Mesendoderm (in vitro differentiated cells): Measurements from ENCODE around the gene CPT1C.

Experiments
- DNase-seq: peaks from one replicate; pipeline ENCODE4 v3.0.0; 2013
- H2AK5ac ChIP-seq: 2 replicates; pipeline ENCODE4 v1.6.1; 2013; ENCODE audit warnings: low read length, inconsistent platforms
- H2BK120ac ChIP-seq: 2 replicates; pipeline ENCODE4 v1.6.1; 2013; ENCODE audit warnings: low read depth, mild to moderate bottlenecking, low read length, moderate library complexity, mixed read lengths
- H2BK15ac ChIP-seq: replicated peaks from 2 replicates; pipeline ENCODE4 v1.6.1; 2013; ENCODE audit warnings: low read depth, mild to moderate bottlenecking, moderate library complexity
- H2BK5ac ChIP-seq: 2 replicates; pipeline ENCODE4 v1.6.1; 2013; ENCODE audit warnings: low read length, inconsistent platforms
- H3K18ac ChIP-seq: 2 replicates; pipeline ENCODE4 v1.6.1; 2013; ENCODE audit warnings: mild to moderate bottlenecking, low read length, mixed read lengths
- H3K23ac ChIP-seq: one replicate; pipeline ENCODE4 v1.6.1; 2013; ENCODE audit warnings: low read length
- H3K27ac ChIP-seq: 2 replicates; pipeline ENCODE4 v1.5.1; 2013; ENCODE audit warnings: low read depth, mild to moderate bottlenecking, inconsistent platforms, low read length, moderate library complexity
- H3K27me3 ChIP-seq: 2 replicates; pipeline ENCODE4 v1.6.1; 2013; ENCODE audit warnings: low read length, control low read depth, mild to moderate bottlenecking, inconsistent platforms; ENCODE audit not compliant: insufficient read depth, poor library complexity
- H3K36me3 ChIP-seq: 2 replicates; pipeline ENCODE4 v1.6.1; 2013; ENCODE audit warnings: low read length, inconsistent platforms; ENCODE audit not compliant: control insufficient read depth, insufficient read depth
- H3K4ac ChIP-seq: one replicate; pipeline ENCODE4 v1.6.1; 2013; ENCODE audit warnings: low read depth, mild to moderate bottlenecking, low read length, moderate library complexity
- H3K4me1 ChIP-seq: 2 replicates; pipeline ENCODE4 v1.6.1; 2013; ENCODE audit warnings: low read depth, low read length, inconsistent platforms; ENCODE audit not compliant: control insufficient read depth
- H3K4me2 ChIP-seq: 2 replicates; pipeline ENCODE4 v1.6.1; 2013; ENCODE audit warnings: low read length
- H3K4me3 ChIP-seq: 2 replicates; pipeline ENCODE4 v1.5.1; 2013; ENCODE audit warnings: mild to moderate bottlenecking, low read length
- H3K56ac ChIP-seq: one replicate; pipeline ENCODE4 v1.6.1; 2013; ENCODE audit warnings: low read length
- H3K79me1 ChIP-seq: 2 replicates; pipeline ENCODE4 v1.6.1; 2013; ENCODE audit warnings: low read length, inconsistent platforms
- H3K79me2 ChIP-seq: 2 replicates; pipeline ENCODE4 v1.6.1; 2013; ENCODE audit warnings: mild to moderate bottlenecking, low read length; ENCODE audit not compliant: control insufficient read depth, insufficient read depth
- H3K9ac ChIP-seq: 2 replicates; pipeline ENCODE4 v1.6.1; 2013; ENCODE audit warnings: low read length, inconsistent platforms
- H4K5ac ChIP-seq: one replicate; pipeline ENCODE4 v1.6.1; 2013; ENCODE audit warnings: low read length
- H4K8ac ChIP-seq: one replicate; pipeline ENCODE4 v1.6.1; 2013; ENCODE audit warnings: low read depth, mild to moderate bottlenecking, control low read depth, low read length, moderate library complexity
- WGBS: extraction: QIAGEN DNeasy Blood & Tissue Kit; methylation state at CpG from one replicate; pipeline ENCODE4 v1.1.7; 2013; ENCODE audit warnings: low lambda C conversion rate, missing lambda C conversion rate; ENCODE audit not compliant: insufficient coverage; ENCODE audit errors: extremely low coverage; 5-methylcytosine and 5-hydroxymethylcytosine counted together

CPT1C gene

DNA sequence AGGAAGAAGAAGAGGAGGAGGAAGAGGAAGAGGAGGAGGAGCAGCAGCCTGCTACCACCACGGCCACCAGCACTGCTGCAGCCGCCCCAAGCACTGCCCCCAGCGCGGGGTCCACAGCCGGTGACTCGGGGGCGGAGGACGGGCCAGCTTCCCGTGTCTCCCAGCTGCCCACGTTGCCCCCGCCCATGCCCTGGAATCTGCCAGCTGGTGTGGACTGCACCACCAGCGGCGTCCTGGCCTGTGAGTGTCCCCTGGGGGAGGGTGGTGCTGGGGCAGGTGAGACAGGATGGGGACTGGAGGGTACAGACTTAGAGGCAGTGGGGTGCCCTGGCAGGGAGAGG lies 37.5 kb upstream of the CPT1C start:
- H3K79me2 ChIP-seq, result peaks cover 2% of the 10 kb centered on the region
- H3K4me2 ChIP-seq, result no peak overlapping the region
- WGBS, result no CpG with 5 or more reads among the region's 13 CpGs
- no peak overlapping the region for H2AK5ac ChIP-seq
- peaks cover 16% of the 10 kb centered on the region for H3K36me3 ChIP-seq
- H3K27ac ChIP-seq, result no peak overlapping the region
- H2BK5ac ChIP-seq, result no peak overlapping the region
- no peak overlapping the region for H2BK15ac ChIP-seq
- no peak overlapping the region for H4K8ac ChIP-seq
- H2BK120ac ChIP-seq, result no peak overlapping the region
- no peak overlapping the region for H3K56ac ChIP-seq
- DNase-seq, result no peak
- no peak overlapping the region for H3K4ac ChIP-seq
- no peak overlapping the region for H3K4me3 ChIP-seq
- H4K5ac ChIP-seq, result no peak overlapping the region
- H3K9ac ChIP-seq, result no peak overlapping the region
- H3K27me3 ChIP-seq, result no peaks in the 10 kb centered on the region
- H3K79me1 ChIP-seq, result peaks cover 5% of the 10 kb centered on the region
- no peak overlapping the region for H3K18ac ChIP-seq
- H3K23ac ChIP-seq, result no peak overlapping the region
- no peaks in the 10 kb centered on the region for H3K4me1 ChIP-seq

DNA sequence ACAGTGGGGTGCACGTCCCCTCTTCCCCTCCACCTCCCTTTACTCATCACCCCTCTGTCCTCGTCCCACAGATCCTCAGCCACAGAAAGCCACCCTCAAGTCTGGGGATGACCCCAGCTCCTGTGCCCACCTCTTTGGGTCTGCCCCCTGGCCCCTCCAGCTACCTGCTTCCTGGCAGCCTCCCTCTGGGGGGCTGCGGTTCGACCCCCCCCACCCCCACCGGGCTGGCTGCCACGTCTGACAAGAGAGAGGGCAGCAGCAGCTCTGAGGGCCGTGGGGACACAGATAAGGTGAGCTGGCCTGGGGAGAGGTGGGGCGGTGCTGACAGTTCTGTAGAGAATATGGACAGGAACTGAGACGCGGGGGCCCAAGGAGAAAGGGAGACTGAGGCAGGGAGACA lies 36.3 kb upstream of the CPT1C start:
- no peak overlapping the region for H4K5ac ChIP-seq
- no peak overlapping the region for H2BK15ac ChIP-seq
- WGBS, result no CpG with 5 or more reads among the region's 10 CpGs
- no peak overlapping the region for H3K56ac ChIP-seq
- no peaks in the 10 kb centered on the region for H3K27me3 ChIP-seq
- no peak overlapping the region for H4K8ac ChIP-seq
- no peak overlapping the region for H2BK5ac ChIP-seq
- H2AK5ac ChIP-seq, result no peak overlapping the region
- no peak overlapping the region for H3K4ac ChIP-seq
- no peaks in the 10 kb centered on the region for H3K79me2 ChIP-seq
- H3K9ac ChIP-seq, result no peak overlapping the region
- no peak overlapping the region for H3K23ac ChIP-seq
- H3K4me1 ChIP-seq, result no peaks in the 10 kb centered on the region
- peaks cover 3% of the 10 kb centered on the region for H3K79me1 ChIP-seq
- H3K4me2 ChIP-seq, result no peak overlapping the region
- no peak overlapping the region for H2BK120ac ChIP-seq
- no peak overlapping the region for H3K27ac ChIP-seq
- peaks cover 21% of the 10 kb centered on the region for H3K36me3 ChIP-seq
- no peak overlapping the region for H3K18ac ChIP-seq
- no peak overlapping the region for H3K4me3 ChIP-seq
- DNase-seq, result no peak

DNA sequence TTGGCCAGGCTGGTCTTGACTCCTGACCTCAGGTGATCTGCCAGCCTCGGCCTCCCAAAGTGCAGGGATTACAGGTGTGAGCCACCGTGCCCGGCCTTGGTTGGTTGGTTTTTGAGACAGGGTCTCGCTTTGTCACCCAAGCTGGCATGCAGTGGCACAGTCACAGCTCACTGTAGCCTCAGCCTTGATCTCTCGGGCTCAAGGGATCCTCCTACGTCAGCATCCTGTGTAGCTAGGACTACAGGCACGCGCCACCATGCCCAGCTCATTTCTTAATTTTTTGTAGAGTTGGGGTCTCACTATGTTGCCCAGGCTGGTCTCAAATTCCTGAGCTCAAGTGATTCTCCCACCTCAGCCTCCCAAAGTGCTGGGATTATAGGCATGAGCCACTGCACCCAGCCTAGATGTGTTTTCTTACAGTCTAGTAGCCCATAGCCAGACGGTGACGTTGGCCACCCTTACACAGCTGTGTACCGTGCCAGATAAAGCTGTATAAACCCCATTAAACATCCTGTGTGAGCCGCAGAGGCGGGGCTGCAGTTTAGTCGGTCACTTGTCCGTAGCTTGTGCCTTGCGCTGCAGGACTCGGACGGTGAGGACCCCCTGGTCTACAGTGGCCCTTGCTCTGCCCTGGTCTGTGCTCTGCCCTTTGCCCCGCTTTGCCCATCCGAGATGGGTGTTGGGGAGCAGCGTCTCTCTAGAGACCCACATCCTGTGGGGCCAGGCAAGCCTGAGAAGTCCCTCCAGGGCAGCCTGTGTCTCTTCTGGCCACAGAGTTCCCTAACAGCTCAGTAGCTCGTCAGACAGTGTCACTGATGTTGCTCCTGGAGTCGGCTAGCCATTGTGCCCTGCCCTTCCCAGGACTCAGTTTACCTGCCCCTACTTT lies 35.1 kb upstream of the CPT1C start:
- Histone ChIP-seq H3K56ac (no peak overlapping the region), H2BK15ac (no peak overlapping the region), H4K5ac (no peak overlapping the region), H3K9ac (no peak overlapping the region), H3K27ac (no peak overlapping the region), H3K36me3 (peaks cover 21% of the 10 kb centered on the region), H3K4ac (no peak overlapping the region), H3K4me3 (no peak overlapping the region), H3K27me3 (no peaks in the 10 kb centered on the region), H2BK5ac (no peak overlapping the region), H3K4me2 (no peak overlapping the region), H4K8ac (no peak overlapping the region), H3K18ac (no peak overlapping the region), H3K79me2 (no peaks in the 10 kb centered on the region), H2AK5ac (no peak overlapping the region), H3K4me1 (no peaks in the 10 kb centered on the region), H3K79me1 (peaks cover 1% of the 10 kb centered on the region), H2BK120ac (no peak overlapping the region), H3K23ac (no peak overlapping the region)
- DNase-seq, result no peak
- no CpG with 5 or more reads among the region's 23 CpGs for WGBS

DNA sequence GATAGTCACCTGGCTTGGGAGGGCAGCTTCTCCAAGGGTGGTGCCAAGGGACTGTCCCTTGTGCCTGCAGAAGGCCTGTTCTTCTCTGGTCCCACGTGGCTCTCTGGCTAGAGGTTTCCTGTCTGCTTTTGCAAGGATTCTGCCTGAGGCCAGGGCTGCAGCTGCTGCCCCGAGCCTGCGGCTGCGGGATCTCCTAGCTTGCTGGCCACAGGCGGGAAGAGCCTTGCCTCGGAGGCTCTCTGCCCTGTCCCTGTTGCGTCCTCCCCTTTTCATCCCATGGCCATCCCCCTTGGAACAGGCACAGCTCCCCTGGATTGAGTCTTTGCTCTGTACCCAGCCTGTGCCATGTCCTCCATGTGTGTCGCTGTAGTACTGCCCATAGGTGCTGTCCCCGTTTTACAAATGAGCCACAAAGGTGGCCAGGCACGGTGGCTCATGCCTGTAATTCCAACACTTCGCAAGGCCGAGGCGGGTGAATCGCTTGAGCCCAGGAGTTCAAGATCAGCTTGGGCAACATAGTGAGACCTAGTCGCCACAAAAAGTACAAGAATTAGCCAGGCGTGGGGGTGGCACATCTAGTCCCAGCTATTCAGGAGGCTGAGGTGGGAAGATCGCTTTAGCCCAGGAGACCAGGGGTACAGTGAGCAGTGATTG lies 34.3 kb upstream of the CPT1C start:
- peaks cover 1% of the 10 kb centered on the region for H3K79me1 ChIP-seq
- no peaks in the 10 kb centered on the region for H3K79me2 ChIP-seq
- no peak overlapping the region for H3K4ac ChIP-seq
- H3K4me2 ChIP-seq, result no peak overlapping the region
- H3K56ac ChIP-seq, result no peak overlapping the region
- H3K18ac ChIP-seq, result no peak overlapping the region
- no peak for DNase-seq
- H3K36me3 ChIP-seq, result peaks cover 24% of the 10 kb centered on the region
- no peak overlapping the region for H3K9ac ChIP-seq
- no peaks in the 10 kb centered on the region for H3K27me3 ChIP-seq
- H2BK120ac ChIP-seq, result no peak overlapping the region
- no peaks in the 10 kb centered on the region for H3K4me1 ChIP-seq
- no peak overlapping the region for H3K27ac ChIP-seq
- no CpG with 5 or more reads among the region's 17 CpGs for WGBS
- H3K23ac ChIP-seq, result no peak overlapping the region
- H2AK5ac ChIP-seq, result no peak overlapping the region
- H4K8ac ChIP-seq, result no peak overlapping the region
- H4K5ac ChIP-seq, result no peak overlapping the region
- no peak overlapping the region for H2BK5ac ChIP-seq
- H2BK15ac ChIP-seq, result no peak overlapping the region
- H3K4me3 ChIP-seq, result no peak overlapping the region

GRCh38 chr19:49657493-49658138 lies 33.3 kb upstream of the CPT1C start:
- Histone ChIP-seq H3K9ac (no peak overlapping the region), H3K18ac (no peak overlapping the region), H3K4me1 (no peaks in the 10 kb centered on the region), H3K36me3 (peaks cover 26% of the 10 kb centered on the region), H3K27ac (no peak overlapping the region), H3K27me3 (no peaks in the 10 kb centered on the region), H4K5ac (no peak overlapping the region), H2BK120ac (no peak overlapping the region), H3K23ac (no peak overlapping the region), H4K8ac (no peak overlapping the region), H2BK15ac (no peak overlapping the region), H3K56ac (no peak overlapping the region), H3K4me2 (no peak overlapping the region), H3K4me3 (no peak overlapping the region), H3K79me1 (peaks cover 1% of the 10 kb centered on the region), H2BK5ac (no peak overlapping the region), H3K79me2 (no peaks in the 10 kb centered on the region), H3K4ac (no peak overlapping the region), H2AK5ac (no peak overlapping the region)
- WGBS, result no CpG with 5 or more reads among the region's 22 CpGs
- DNase-seq, result no peak
